Tibial nerve (tissue), 4 donors: ENCODE measurements around the gene CCL21. TPM values are rescaled to one million over a fixed set of nuclear protein-coding genes. Genes with fewer than 3 reads are reported as not detected.
"Not testable (repeated sequence)": the region's sequence is repeated elsewhere in the genome, so short reads cannot be mapped to it uniquely, and the experiment has no call there.

Source experiments
- DNase-seq, 2 donors: peaks; one replicate each; pipeline ENCODE4 v3.0.0-alpha.2; 2019; ENCODE audit warnings: low spot score in 2 of 2
- H3K27ac ChIP-seq, 4 donors: fragments of 200-600 bp; sonication (generic) in 3 of 4; one replicate each; pipeline ENCODE4 v1.5.1; 2017 to 2019; ENCODE audit warnings: mild to moderate bottlenecking in 1 of 4
- H3K27me3 ChIP-seq, 2 donors: fragments of 200-600 bp; sonication (generic) in 1 of 2; one replicate each; pipeline versions ENCODE4 v1.5.1 to v1.6.0; 2017 to 2019
- H3K36me3 ChIP-seq, 3 donors: fragments of 200-600 bp; sonication (generic); one replicate each; pipeline ENCODE4 v1.5.1; 2018 to 2019
- H3K4me1 ChIP-seq, 4 donors: fragments of 200-600 bp; sonication (generic) in 3 of 4; one replicate each; pipeline ENCODE4 v1.5.1; 2017 to 2019
- H3K4me3 ChIP-seq, 4 donors: fragments of 200-600 bp; sonication (generic) in 3 of 4; one replicate each; pipeline ENCODE4 v1.5.1; 2017 to 2019; ENCODE audit warnings: mild to moderate bottlenecking in 1 of 4, moderate library complexity in 1 of 4
- H3K9me3 ChIP-seq, 4 donors: fragments of 200-600 bp; sonication (generic) in 3 of 4; one replicate each; pipeline ENCODE4 v1.5.1; 2017 to 2019
- EP300 ChIP-seq, 2 donors: sonication (generic); formaldehyde crosslinking; IDR thresholded peaks; one replicate each; pipeline ENCODE4 v1.6.1; 2017; ENCODE audit warnings: antibody characterized with exemption in 2 of 2, mild to moderate bottlenecking in 1 of 2
- POLR2A ChIP-seq, 2 donors: fragments of 450-650 bp; IDR thresholded peaks; one replicate each; pipeline ENCODE4 v1.6.1; 2017; ENCODE audit warnings: antibody characterized with exemption in 2 of 2, mild to moderate bottlenecking in 2 of 2, moderate library complexity in 2 of 2
- WGBS, 2 donors: methylation state at CpG; one replicate each; pipeline ENCODE4 v1.1.5; 2018; 5-methylcytosine and 5-hydroxymethylcytosine counted together
- total RNA-seq, 4 donors: library from RNA; depleted of rRNA; stranded (reverse); fragments of >200 nt; gene quantifications; one replicate each; pipeline ENCODE4 v1.1.0, GENCODE V29; 2016
- TF ChIP-seq, protein P1 (sequence below), 5 experiments: fragments of 200-600 bp in 3 of 5; fragments of 450-650 bp in 2 of 5; sonication (generic) in 3 of 5; IDR thresholded peaks; one replicate each; pipeline ENCODE4 v1.5.1; 2016 to 2019; ENCODE audit warnings: antibody characterized with exemption in 5 of 5, mild to moderate bottlenecking in 3 of 5, moderate library complexity in 2 of 5

The CCL21 gene
- total RNA-seq, 4 donors from 2014 or later: 4.6 to 14.0 (median 8.6) TPM

DNA sequence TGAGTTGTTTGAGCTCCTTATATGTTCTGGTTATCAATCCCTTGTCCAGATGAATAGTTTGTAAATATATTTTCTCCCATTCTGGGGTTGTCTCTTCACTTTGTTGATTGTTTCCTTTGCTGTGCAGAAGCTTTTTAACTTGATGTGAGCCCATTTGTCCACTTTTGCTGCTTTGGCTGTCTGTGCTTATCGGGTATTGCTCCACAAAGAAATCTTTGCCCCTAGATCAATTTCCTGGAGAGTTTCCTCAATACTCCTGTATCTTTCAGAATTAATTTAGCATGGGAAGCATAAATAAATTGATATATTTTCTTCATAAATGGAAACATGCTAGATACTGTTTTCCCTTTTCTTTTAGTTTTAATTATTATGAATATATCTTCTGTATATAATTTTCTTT is 22.5 kb upstream of the CCL21 start:
- no peak for DNase-seq
- H3K4me1 ChIP-seq: no peaks in the 10 kb centered on the region
- H3K36me3 ChIP-seq: no peaks in the 10 kb centered on the region
- H3K4me3 ChIP-seq: no peak overlapping the region
- no peak for TF ChIP-seq EP300 (IDR thresholded peaks at IDR 0.05)
- no peak for TF ChIP-seq POLR2A (IDR thresholded peaks at IDR 0.05)
- TF ChIP-seq, protein P1, sequence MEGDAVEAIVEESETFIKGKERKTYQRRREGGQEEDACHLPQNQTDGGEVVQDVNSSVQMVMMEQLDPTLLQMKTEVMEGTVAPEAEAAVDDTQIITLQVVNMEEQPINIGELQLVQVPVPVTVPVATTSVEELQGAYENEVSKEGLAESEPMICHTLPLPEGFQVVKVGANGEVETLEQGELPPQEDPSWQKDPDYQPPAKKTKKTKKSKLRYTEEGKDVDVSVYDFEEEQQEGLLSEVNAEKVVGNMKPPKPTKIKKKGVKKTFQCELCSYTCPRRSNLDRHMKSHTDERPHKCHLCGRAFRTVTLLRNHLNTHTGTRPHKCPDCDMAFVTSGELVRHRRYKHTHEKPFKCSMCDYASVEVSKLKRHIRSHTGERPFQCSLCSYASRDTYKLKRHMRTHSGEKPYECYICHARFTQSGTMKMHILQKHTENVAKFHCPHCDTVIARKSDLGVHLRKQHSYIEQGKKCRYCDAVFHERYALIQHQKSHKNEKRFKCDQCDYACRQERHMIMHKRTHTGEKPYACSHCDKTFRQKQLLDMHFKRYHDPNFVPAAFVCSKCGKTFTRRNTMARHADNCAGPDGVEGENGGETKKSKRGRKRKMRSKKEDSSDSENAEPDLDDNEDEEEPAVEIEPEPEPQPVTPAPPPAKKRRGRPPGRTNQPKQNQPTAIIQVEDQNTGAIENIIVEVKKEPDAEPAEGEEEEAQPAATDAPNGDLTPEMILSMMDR (IDR thresholded peaks at IDR 0.05): no peak
- no peaks in the 10 kb centered on the region for H3K9me3 ChIP-seq
- no peaks in the 10 kb centered on the region for H3K27me3 ChIP-seq
- no peak overlapping the region for H3K27ac ChIP-seq
- 72 to 90% methylated on average over 1 of the region's 1 CpG for whole genome bisulfite sequencing, 2 donors

DNA sequence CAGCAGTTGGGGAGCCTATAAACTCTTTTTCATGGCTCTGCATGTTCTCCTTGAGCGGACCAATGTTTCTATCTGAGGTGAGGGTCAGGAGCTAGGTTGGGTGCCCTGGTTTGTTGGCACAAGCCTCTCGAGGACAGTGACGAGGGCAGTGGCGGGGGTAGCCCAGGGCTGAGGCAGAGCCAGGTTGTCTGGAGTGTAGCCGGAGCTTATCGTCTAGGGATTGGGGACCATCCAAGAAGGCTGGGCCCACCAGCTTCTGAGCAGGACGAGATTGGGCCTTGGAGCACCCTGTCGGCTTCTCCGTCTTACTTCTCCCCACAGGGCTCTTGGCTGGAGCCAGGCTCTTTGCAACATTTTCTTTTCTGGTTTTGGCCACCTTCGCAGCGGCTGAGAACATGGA is 13.2 kb upstream of the CCL21 start:
- TF ChIP-seq, protein P1 (IDR thresholded peaks at IDR 0.05): no peak
- TF ChIP-seq POLR2A (IDR thresholded peaks at IDR 0.05) (no peak), EP300 (IDR thresholded peaks at IDR 0.05) (no peak)
- no peaks in the 10 kb centered on the region for H3K27me3 ChIP-seq
- peaks cover 0 to 6% (median 0%) of the 10 kb centered on the region in 4 donors for H3K4me1 ChIP-seq
- no peaks in the 10 kb centered on the region for H3K9me3 ChIP-seq
- no peak overlapping the region for H3K4me3 ChIP-seq
- H3K27ac ChIP-seq: no peak overlapping the region
- 94 to 96% methylated on average over 11 of the region's 11 CpGs for WGBS, 2 donors
- no peaks in the 10 kb centered on the region for H3K36me3 ChIP-seq
- DNase-seq: no peak

GRCh38 chr9:34719769-34720025 is 9.8 kb upstream of the CCL21 start:
- not testable (repeated sequence) for H3K9me3 ChIP-seq, H3K4me3 ChIP-seq, DNase-seq, H3K27ac ChIP-seq, H3K27me3 ChIP-seq, H3K36me3 ChIP-seq
- H3K4me1 ChIP-seq: peaks cover 0 to 10% (median 0%) of the 10 kb centered on the region in 4 donors

DNA sequence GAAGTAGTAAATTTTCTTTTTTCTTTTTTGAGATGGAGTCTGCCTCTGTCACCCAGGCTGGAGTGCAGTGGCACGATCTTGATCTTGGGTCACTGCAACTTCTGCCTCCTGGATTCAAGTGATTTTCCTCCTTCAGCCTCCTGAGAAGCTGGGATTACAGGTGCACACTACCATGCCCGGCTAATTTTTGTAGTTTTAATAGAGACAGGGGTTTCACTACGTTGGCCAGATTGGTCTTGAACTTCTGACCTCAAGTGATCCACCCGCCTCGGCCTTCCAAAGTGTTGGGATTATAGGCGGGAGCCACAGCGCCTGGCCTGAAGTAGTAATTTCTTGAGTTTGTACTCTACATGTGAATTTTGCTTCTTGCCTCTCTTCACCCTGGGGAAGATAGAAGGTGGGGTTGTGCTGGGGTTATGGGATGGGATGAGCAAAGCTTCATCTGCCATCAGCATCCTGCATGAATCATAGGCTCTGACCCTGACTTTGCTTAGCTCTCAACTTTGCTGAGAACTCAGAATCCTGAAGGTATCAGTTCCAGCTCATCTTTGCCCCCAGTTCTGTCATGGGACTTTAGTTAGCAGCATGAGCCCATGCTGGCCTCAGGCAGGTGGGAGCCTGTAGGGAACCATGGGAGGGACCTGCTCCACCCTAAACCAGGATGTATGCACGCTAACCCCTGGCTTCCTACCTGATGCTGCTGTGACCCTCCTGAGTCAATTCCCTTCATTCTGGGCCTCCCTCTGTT is 9.3 kb upstream of the CCL21 start:
- Histone ChIP-seq H3K36me3 (no peaks in the 10 kb centered on the region), H3K4me1 (peaks cover 0 to 10% (median 0%) of the 10 kb centered on the region in 4 donors), H3K27ac (no peak overlapping the region), H3K27me3 (no peaks in the 10 kb centered on the region), H3K4me3 (no peak overlapping the region), H3K9me3 (no peaks in the 10 kb centered on the region)
- WGBS, 2 donors: 85 to 95% methylated on average over 8 of the region's 8 CpGs
- DNase-seq: no peak
- TF ChIP-seq EP300 (IDR thresholded peaks at IDR 0.05) (no peak), POLR2A (IDR thresholded peaks at IDR 0.05) (no peak)
- TF ChIP-seq, protein P1 (IDR thresholded peaks at IDR 0.05): no peak

DNA sequence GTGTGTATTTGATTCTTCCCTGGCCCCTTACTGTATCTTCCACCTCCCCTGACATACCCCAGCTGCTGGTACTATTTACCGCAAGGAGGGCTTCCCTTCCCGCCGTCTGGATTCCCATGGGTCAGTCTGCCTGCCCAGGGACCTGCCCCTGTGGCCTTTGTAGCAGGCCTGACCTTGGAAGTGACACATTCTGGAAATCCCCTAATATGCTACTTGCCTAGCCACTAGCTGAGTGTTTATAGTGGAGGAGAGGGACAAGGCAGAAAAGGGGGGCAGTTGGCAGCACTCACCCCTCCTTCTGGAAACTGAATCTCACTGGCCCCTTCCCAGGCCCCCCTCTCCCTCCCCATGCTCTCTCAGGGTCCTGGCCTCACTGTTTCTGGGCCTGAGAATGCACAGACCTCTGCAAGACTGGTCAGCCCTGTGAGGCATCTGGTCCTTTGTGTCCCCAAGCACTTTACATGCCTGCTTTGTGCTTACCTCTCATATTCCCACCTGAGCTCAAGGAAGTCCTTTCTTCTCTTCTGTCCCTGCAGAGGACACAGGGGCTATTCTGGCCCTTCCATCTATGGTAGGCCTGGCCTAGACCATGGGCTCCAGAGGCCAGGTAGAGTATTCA is 8.2 kb upstream of the CCL21 start:
- Histone ChIP-seq H3K27ac (no peak overlapping the region), H3K4me3 (no peak overlapping the region), H3K4me1 (peaks cover 0 to 10% (median 0%) of the 10 kb centered on the region in 4 donors), H3K9me3 (no peaks in the 10 kb centered on the region), H3K36me3 (no peaks in the 10 kb centered on the region), H3K27me3 (no peaks in the 10 kb centered on the region)
- TF ChIP-seq POLR2A (IDR thresholded peaks at IDR 0.05): no peak
- no peak for TF ChIP-seq EP300 (IDR thresholded peaks at IDR 0.05)
- TF ChIP-seq, protein P1 (IDR thresholded peaks at IDR 0.05): no peak
- DNase-seq: no peak
- 18 to 38% methylated on average over 3 of the region's 3 CpGs for WGBS, 2 donors
